Cerebellar cortex (tissue), 1 donor: ENCODE measurements around the gene TFF1.

Source experiments
- DNase-seq: peaks from one replicate; pipeline ENCODE4 v3.0.0-alpha.2; 2015; ENCODE audit warnings: low spot score

Gene TFF1

DNA sequence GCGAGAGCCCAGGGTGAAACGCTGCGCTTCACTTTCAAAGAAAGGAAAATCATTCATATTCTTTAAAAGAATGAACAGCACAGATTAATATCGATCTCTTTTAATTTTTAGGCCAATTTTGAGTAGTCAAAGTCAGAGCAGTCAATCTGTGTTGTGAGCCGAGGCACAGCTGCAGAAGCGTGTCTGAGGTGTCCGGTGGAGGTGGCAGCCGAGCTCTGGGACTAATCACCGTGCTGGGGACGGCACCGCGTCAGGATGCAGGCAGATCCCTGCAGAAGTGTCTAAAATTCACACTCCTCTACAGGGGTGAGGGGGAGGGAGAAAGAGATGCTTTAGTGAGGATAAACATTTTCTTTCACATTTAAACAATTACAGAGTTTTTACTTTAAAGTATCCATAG lies 4.1 kb downstream of the TFF1 start:
- no peak for DNase-seq

- DNase-seq, result no peak
These were observed 5.0 kb downstream of the TFF1 start for GRCh38 chr21:42361286-42361685.

- no peak for DNase-seq
These were observed 6.0 kb downstream of the TFF1 start for GRCh38 chr21:42360317-42360716.

- no peak for DNase-seq
These were observed 7.4 kb downstream of the TFF1 start for GRCh38 chr21:42358937-42359336.

GRCh38 chr21:42358261-42358660 lies 8.1 kb downstream of the TFF1 start:
- DNase-seq, result no peak

- no peak for DNase-seq
These were observed 9.0 kb downstream of the TFF1 start for GRCh38 chr21:42357307-42357706.

GRCh38 chr21:42356650-42357049 lies 9.7 kb downstream of the TFF1 start:
- no peak for DNase-seq

GRCh38 chr21:42356046-42356445 lies 10.3 kb downstream of the TFF1 start:
- no peak for DNase-seq

DNA sequence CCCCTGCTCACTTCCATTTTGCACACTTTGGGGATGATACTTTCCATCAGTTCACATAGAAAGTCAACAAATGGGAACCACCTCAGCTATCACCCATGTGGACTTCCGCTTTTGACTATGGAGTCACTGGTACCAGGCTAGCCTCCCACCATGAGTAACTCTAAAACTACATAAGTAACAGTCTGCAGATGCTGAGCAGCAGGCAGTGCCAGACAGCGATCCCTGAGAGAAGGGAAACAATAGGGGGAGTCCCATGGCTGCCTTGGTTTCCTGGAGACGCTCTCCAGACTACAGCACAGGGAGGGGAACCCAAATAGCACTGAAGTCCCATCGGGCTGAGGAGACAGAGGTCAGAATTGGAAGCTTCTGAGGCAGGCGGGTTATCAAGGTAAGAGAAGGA lies 12.7 kb downstream of the TFF1 start:
- DNase-seq, result no peak

DNA sequence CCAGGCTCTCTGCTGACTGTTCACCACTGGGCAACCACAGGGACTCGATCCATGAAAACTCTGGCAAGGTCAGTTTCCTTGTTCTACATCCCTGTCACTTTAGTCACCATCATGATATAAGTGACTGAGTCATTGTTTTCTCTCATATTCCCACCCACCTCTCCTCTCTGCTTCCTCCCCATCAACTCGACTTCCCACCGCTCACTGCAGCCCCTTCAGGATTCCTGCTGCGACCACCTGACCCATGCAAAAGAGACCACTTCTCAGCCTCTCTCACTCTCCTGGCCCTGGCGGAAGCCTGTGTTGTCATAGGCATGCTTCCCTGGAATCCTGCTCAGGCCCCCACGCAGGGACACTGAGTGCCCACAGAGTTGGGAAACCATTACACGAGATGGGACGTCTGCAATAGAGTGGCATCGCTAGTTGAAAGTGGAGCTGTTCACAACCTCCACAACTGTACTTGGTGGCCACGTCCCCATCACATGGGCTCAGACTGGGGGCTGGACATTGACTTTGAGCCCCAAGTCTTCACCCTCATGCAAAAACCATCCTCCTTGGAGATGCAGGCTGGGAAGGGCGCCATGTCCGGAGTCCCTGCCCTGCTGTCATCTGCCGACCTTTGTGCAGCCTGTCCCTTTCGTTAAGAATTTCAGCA lies 13.8 kb downstream of the TFF1 start:
- no peak for DNase-seq

- DNase-seq, result no peak
These were observed 14.5 kb downstream of the TFF1 start for GRCh38 chr21:42351626-42352440.

GRCh38 chr21:42350927-42351426 lies 15.4 kb downstream of the TFF1 start, which contains the start of gene TFF2:
TSS of gene TFF2 (minus strand) at chr21:42350994. CDS start at chr21:42350957, 37 bp downstream.
- no peak for DNase-seq

DNA sequence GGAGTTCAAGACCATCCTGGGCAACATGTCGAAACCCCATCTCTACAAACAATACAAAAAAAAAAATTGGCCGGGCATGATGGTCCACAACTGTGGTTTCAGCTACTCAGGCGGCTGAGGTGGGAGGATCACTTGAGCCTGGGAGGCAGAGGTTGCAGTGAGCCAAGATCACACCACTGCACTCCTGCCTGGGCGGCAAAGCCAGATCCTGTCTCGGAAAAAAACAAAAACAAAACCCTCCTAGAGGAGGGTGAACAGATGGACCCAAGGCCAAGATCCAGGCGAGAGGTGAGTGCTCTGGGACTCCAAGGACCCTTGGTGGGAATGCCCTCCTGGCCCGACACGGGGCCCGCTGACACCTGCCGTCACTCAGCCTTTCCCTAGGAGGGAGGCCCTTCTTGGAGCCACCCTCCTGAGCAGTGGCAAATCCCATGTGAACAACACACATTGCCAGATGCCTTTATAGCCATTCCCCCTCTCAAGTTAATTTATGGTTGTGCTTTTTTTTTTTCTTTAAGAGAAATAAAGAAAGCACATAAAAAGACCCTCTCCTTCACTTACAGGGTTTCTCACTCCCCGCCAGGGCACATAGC lies 15.9 kb downstream of the TFF1 start:
- DNase-seq, result no peak

DNA sequence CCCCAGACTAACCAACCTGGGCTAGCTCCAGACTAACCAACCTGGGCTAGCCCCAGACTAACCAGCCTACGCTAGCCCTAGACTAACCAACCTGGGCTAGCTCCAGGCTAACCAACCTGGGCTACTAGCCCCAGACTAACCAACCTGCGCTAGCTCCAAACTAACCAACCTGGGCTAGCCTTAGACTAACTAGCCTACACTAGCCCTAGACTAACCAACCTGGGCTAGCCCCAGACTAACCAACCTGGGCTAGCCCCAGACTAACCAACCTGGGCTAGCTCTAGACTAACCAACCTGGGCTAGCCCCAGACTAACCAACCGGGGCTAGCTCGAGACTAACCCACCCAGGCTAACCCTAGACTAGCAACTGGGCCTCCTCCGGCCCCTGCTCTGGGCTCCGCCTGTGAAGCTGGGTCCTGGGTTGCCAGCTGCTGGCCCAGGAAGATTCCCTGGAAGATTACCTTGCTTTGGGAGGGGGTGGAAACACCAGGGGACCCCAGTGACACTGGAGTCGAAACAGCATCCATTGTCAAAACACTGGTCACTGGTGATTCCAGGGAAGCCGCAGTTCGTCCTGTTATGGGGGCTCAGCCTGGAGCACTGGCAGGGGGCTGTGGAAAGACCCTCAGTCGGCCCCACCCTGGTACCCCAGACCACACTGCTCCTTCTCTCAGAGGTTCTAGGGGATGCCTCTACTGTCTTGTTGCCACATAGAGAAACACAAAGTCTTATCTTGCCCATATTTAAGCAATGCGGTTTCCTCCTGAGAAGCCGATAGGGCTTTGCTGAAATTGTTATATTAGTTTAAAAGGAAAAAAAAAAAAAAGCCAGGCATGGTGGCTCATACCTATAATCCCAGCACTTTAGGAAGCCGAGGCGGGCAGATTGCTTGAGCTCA lies 16.7 kb downstream of the TFF1 start:
- no peak for DNase-seq

DNA sequence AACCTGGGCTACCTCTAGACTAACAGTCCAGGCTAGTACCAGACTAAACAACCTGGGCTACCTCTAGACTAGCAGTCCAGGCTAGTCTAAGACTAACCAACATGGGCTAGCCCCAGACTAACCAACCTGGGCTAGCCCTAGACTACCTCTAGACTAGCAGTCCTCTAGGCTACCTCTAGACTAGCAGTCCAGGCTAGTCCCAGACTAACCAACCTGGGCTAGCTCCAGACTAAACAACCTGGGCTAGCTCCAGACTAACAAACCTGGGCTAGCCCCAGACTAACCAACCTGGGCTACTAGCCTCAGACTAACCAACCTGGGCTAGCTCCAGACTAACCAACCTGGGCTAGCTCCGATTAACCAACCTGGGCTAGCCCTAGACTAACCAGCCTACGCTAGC lies 17.6 kb downstream of the TFF1 start:
- no peak for DNase-seq

GRCh38 chr21:42347601-42348327 lies 18.6 kb downstream of the TFF1 start:
- DNase-seq, result no peak

GRCh38 chr21:42346866-42347600 lies 19.3 kb downstream of the TFF1 start:
- DNase-seq, result no peak

GRCh38 chr21:42346441-42346840 lies 19.9 kb downstream of the TFF1 start:
- DNase-seq, result no peak

- DNase-seq, result no peak
These were observed 21.7 kb downstream of the TFF1 start for GRCh38 chr21:42344631-42345030.

DNA sequence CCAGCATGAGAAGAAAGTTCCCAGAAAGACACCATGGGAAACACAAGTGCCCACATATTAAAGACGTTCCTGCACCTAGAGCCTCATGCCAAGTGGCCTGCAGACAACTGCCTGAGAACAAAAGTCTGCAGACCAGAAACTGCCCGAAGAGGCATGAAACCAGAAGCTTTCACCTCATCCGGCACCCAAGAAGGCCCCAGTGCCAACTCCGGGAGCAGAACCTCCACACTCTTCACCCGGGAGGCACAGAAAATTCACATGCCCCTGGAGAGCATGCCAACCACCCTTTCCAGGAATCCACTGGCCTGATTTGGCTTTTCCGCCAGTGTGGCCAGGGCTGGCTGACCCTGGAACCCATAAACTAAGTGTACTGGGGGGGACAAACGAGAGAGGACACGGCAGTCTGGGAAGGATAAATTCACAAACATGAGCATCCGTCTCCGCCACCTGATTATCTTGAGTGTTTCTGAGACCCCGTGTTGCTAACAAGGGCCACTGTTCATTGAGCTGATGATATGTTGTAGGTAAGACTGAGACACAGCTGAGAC lies 22.3 kb downstream of the TFF1 start:
- no peak for DNase-seq
